Measurements from ENCODE around the gene CTSS.

Gene CTSS

DNA sequence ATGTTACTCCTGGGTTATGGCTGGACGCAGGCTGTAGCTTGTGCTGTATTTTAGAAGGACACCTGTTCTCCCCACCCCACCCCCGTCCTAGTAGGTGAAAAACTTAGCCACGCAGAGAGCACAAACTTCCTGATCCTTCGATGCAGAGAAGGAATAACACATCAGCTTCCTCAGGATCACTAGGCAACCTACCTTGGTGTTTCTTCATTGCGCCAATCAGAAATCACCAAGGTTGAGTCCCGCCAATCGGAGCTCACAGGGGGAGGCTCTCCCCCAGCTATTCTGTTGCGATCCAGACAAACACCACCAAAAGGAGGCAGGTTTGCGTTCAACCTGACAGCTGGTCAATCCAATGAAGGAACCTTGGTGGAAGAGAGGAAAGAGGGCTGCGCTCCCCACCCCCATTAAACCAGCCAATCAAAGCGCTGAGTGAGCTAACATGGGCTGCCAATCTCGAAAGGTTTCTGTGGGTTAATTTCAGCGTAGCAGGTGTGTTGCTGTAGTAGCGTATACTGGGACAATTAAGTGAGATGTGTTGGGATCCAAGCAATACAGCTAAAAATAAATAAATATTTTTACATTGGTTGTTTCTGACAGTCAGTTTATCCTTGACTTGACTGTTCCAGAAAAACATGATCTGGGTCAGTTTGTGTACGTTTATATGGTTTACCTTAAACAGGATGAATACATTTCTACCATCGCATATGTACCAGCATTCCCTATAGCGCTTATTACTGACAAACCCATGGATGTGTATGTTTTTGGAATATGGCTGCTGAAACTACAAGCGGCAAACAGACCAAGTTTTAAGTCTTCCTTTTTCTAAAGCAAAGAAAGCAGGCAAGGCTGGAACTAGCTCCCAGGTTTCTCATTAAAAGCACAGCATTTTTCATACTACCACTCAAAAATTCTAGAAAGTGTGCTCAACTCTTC, 68.3 kb downstream of the CTSS start, which contains the start of gene GOLPH3L (continued):
- TF ChIP-seq ZNF518A (tag by site-specific recombination; conservative IDR thresholded peaks at IDR 0.05; ENCODE audit: low read depth) (0 out of 2 replicates have a peak, but pooled peaks have one; percentile 19), ZNF248 (tag by site-specific recombination; IDR thresholded peaks at IDR 0.05) (no peak), ZNF843 (tag by site-specific recombination; IDR thresholded peaks at IDR 0.05) (no peak), KLF10 (tag by site-specific recombination; IDR thresholded peaks at IDR 0.05) (peak; percentile 85), REPIN1 (tag by site-specific recombination; IDR thresholded peaks at IDR 0.05; ENCODE audit: low read depth) (no peak), ZNF701 (tag by site-specific recombination; IDR thresholded peaks at IDR 0.05) (no peak), ZIC2 (tag by site-specific recombination; IDR thresholded peaks at IDR 0.05) (no peak), ZBTB17 (tag by site-specific recombination; IDR thresholded peaks at IDR 0.05) (peak; percentile 82), ZNF777 (tag by site-specific recombination; IDR thresholded peaks at IDR 0.05; ENCODE audit: borderline replicate concordance) (no peak), ZNF121 (tag by site-specific recombination; IDR thresholded peaks at IDR 0.05) (no peak), ZNF426 (tag by site-specific recombination; IDR thresholded peaks at IDR 0.05) (no peak), ZNF341 (tag by site-specific recombination; IDR thresholded peaks at IDR 0.05; ENCODE audit: low read depth) (peak; percentile 75), ZNF175 (tag by site-specific recombination; IDR thresholded peaks at IDR 0.05) (no peak), ZXDB (tag by site-specific recombination; IDR thresholded peaks at IDR 0.05) (0 out of 2 replicates have a peak, but pooled peaks have one; percentile 39), ZNF830 (tag by site-specific recombination; IDR thresholded peaks at IDR 0.05; ENCODE audit: low read depth) (no peak), SP3 (tag by site-specific recombination; IDR thresholded peaks at IDR 0.05) (peak; percentile 91), YY1 (tag by site-specific recombination; IDR thresholded peaks at IDR 0.05) (no peak), ZNF548 (tag by site-specific recombination; IDR thresholded peaks at IDR 0.05) (no peak), ZNF274 (IDR thresholded peaks at IDR 0.05; ENCODE audit: low read length) (no peak), ZNF274 (tag by site-specific recombination; IDR thresholded peaks at IDR 0.05; ENCODE audit: borderline replicate concordance) (no peak), TRIM28 (IDR thresholded peaks at IDR 0.05; ENCODE audit: borderline replicate concordance, low read length) (peak; percentile 27; the same call in 1 of the 2 replicates), HOXA7 (CRISPR knock-in tag; IDR thresholded peaks at IDR 0.05; ENCODE audit: borderline replicate concordance) (no peak), SCRT2 (tag by site-specific recombination; IDR thresholded peaks at IDR 0.05) (peak; percentile 50; the same call in 1 of the 2 replicates), ZNF549 (tag by site-specific recombination; IDR thresholded peaks at IDR 0.05) (no peak), SETDB1 (IDR thresholded peaks at IDR 0.05; ENCODE audit: insufficient read length, low read length) (no peak), ZNF214 (tag by site-specific recombination; IDR thresholded peaks at IDR 0.05; ENCODE audit: borderline replicate concordance) (no peak)
- TF ChIP-seq, protein P1, sequence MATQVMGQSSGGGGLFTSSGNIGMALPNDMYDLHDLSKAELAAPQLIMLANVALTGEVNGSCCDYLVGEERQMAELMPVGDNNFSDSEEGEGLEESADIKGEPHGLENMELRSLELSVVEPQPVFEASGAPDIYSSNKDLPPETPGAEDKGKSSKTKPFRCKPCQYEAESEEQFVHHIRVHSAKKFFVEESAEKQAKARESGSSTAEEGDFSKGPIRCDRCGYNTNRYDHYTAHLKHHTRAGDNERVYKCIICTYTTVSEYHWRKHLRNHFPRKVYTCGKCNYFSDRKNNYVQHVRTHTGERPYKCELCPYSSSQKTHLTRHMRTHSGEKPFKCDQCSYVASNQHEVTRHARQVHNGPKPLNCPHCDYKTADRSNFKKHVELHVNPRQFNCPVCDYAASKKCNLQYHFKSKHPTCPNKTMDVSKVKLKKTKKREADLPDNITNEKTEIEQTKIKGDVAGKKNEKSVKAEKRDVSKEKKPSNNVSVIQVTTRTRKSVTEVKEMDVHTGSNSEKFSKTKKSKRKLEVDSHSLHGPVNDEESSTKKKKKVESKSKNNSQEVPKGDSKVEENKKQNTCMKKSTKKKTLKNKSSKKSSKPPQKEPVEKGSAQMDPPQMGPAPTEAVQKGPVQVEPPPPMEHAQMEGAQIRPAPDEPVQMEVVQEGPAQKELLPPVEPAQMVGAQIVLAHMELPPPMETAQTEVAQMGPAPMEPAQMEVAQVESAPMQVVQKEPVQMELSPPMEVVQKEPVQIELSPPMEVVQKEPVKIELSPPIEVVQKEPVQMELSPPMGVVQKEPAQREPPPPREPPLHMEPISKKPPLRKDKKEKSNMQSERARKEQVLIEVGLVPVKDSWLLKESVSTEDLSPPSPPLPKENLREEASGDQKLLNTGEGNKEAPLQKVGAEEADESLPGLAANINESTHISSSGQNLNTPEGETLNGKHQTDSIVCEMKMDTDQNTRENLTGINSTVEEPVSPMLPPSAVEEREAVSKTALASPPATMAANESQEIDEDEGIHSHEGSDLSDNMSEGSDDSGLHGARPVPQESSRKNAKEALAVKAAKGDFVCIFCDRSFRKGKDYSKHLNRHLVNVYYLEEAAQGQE (tag by site-specific recombination; IDR thresholded peaks at IDR 0.05) = no peak
- TF ChIP-seq, protein P2, sequence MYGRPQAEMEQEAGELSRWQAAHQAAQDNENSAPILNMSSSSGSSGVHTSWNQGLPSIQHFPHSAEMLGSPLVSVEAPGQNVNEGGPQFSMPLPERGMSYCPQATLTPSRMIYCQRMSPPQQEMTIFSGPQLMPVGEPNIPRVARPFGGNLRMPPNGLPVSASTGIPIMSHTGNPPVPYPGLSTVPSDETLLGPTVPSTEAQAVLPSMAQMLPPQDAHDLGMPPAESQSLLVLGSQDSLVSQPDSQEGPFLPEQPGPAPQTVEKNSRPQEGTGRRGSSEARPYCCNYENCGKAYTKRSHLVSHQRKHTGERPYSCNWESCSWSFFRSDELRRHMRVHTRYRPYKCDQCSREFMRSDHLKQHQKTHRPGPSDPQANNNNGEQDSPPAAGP (tag by site-specific recombination; IDR thresholded peaks at IDR 0.05) = no peak
- TF ChIP-seq, protein P3, sequence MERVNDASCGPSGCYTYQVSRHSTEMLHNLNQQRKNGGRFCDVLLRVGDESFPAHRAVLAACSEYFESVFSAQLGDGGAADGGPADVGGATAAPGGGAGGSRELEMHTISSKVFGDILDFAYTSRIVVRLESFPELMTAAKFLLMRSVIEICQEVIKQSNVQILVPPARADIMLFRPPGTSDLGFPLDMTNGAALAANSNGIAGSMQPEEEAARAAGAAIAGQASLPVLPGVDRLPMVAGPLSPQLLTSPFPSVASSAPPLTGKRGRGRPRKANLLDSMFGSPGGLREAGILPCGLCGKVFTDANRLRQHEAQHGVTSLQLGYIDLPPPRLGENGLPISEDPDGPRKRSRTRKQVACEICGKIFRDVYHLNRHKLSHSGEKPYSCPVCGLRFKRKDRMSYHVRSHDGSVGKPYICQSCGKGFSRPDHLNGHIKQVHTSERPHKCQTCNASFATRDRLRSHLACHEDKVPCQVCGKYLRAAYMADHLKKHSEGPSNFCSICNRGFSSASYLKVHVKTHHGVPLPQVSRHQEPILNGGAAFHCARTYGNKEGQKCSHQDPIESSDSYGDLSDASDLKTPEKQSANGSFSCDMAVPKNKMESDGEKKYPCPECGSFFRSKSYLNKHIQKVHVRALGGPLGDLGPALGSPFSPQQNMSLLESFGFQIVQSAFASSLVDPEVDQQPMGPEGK (tag by site-specific recombination; IDR thresholded peaks at IDR 0.05) = peak; percentile 86

All from HEK293 (cell line).